Smooth muscle cell (in vitro differentiated cells): Measurements from ENCODE around the gene KCNMB3. TPM values are rescaled to one million over a fixed set of nuclear protein-coding genes. Genes with fewer than 3 reads are reported as not detected.

Experiments used
- DNase-seq: peaks from one replicate; lab custom pipeline; 2025; ENCODE audit not compliant: unreplicated experiment; lab: John Stamatoyannopoulos, UW
- H2AFZ ChIP-seq: fragments of 200-600 bp; sonication (generic); 2 replicates; pipeline ENCODE4 v1.6.0; 2016; ENCODE audit warnings: antibody characterized with exemption, low read depth, mild to moderate bottlenecking
- H3F3A ChIP-seq: fragments of 200-600 bp; sonication (generic); 2 replicates; pipeline ENCODE4 v1.6.0; 2017; ENCODE audit warnings: antibody characterized with exemption, low read depth
- H3K27ac ChIP-seq: fragments of 200-600 bp; sonication (generic); 2 replicates; pipeline ENCODE4 v1.5.1; 2016; ENCODE audit warnings: low read depth, mild to moderate bottlenecking
- H3K27me3 ChIP-seq: fragments of 200-600 bp; sonication (generic); 2 replicates; pipeline ENCODE4 v1.6.1; 2016; ENCODE audit warnings: low read depth, mild to moderate bottlenecking
- H3K36me3 ChIP-seq: fragments of 200-600 bp; sonication (generic); 2 replicates; pipeline ENCODE4 v1.5.1; 2016; ENCODE audit warnings: low read depth
- H3K4me1 ChIP-seq: fragments of 200-600 bp; sonication (generic); 2 replicates; pipeline ENCODE4 v1.5.1; 2016; ENCODE audit warnings: low read depth
- H3K4me2 ChIP-seq: fragments of 200-600 bp; sonication (generic); 2 replicates; pipeline ENCODE4 v1.6.0; 2016; ENCODE audit warnings: mild to moderate bottlenecking
- H3K4me3 ChIP-seq: fragments of 200-600 bp; sonication (generic); 2 replicates; pipeline ENCODE4 v1.5.1; 2016; ENCODE audit warnings: mild to moderate bottlenecking
- H3K79me2 ChIP-seq: fragments of 200-600 bp; sonication (generic); 2 replicates; pipeline ENCODE4 v1.6.0; 2016; ENCODE audit warnings: low read depth, mild to moderate bottlenecking
- H3K9ac ChIP-seq: fragments of 200-600 bp; sonication (generic); 2 replicates; pipeline ENCODE4 v1.6.0; 2016; ENCODE audit warnings: low read depth
- H3K9me3 ChIP-seq: fragments of 200-600 bp; sonication (generic); replicated peaks from 2 replicates; pipeline ENCODE4 v1.5.1; 2016; ENCODE audit warnings: low read depth
- H4K20me1 ChIP-seq: fragments of 200-600 bp; sonication (generic); 2 replicates; pipeline ENCODE4 v1.6.0; 2016; ENCODE audit warnings: low read depth
- WGBS: methylation state at CpG from one replicate; pipeline ENCODE4 v1.1.7; 2016; ENCODE audit warnings: low lambda C conversion rate; 5-methylcytosine and 5-hydroxymethylcytosine counted together
- polyA plus RNA-seq: library from polyadenylated mRNA; unstranded; fragments of >200 nt; fragmentation: Nextera tagmentation; extraction: Ambion mirVana; gene quantifications from 2 replicates; pipeline ENCODE4 v1.2.1, GENCODE V29; 2016
- total RNA-seq: library from RNA; depleted of rRNA; stranded (reverse); fragments of >200 nt; gene quantifications from 2 replicates; pipeline ENCODE4 v1.2.3, GENCODE V29; 2014
- TF ChIP-seq, protein P1 (sequence below): fragments of 200-600 bp; sonication (generic); IDR thresholded peaks from 2 replicates; pipeline ENCODE4 v1.5.1; 2017; ENCODE audit warnings: borderline replicate concordance, mild to moderate bottlenecking, antibody characterized with exemption; ENCODE audit not compliant: insufficient read depth, poor library complexity, severe bottlenecking

Gene KCNMB3, protein sequence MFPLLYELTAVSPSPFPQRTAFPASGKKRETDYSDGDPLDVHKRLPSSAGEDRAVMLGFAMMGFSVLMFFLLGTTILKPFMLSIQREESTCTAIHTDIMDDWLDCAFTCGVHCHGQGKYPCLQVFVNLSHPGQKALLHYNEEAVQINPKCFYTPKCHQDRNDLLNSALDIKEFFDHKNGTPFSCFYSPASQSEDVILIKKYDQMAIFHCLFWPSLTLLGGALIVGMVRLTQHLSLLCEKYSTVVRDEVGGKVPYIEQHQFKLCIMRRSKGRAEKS
- total RNA-seq (0.49 and 2.3 TPM in 2 replicates), polyA plus RNA-seq (1.9 TPM in 1 of 2 replicates, not detected in the other)

DNA sequence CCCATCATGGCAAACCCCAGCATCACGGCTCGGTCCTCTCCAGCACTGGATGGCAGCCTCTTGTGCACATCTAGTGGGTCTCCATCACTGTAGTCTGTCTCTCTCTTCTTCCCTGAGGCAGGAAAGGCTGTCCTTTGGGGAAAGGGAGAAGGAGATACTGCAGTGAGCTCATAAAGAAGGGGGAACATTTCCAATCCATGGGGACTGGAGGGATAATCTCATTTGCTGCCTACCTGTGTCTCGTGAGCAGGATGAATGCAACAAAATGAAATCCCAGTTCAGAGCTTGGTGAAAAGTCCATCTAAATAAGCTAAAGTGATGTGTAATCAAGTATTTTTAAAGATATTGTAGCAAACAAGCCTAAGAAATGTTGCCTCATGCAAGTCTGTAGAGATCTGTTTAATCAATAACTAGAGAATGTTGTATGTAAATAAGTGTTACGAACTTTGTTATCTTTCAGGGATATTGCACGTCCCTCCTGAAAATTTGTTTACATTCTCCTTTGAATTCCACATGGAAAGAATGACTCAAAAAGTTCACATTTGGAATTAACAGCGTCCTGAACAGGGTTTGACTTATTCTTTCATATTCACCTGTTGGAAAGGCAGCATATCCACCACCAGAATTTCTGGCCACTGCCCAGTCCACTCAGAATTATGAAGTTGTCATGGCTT lies at the start of gene KCNMB3:
Gene KCNMB3 (minus strand): TSS at position 312 of the 674 bp plus-strand sequence. CDS start 124 bp downstream, at position 188.
- no peaks in the 10 kb centered on the region for H3K9me3 ChIP-seq
- TF ChIP-seq, protein P1, sequence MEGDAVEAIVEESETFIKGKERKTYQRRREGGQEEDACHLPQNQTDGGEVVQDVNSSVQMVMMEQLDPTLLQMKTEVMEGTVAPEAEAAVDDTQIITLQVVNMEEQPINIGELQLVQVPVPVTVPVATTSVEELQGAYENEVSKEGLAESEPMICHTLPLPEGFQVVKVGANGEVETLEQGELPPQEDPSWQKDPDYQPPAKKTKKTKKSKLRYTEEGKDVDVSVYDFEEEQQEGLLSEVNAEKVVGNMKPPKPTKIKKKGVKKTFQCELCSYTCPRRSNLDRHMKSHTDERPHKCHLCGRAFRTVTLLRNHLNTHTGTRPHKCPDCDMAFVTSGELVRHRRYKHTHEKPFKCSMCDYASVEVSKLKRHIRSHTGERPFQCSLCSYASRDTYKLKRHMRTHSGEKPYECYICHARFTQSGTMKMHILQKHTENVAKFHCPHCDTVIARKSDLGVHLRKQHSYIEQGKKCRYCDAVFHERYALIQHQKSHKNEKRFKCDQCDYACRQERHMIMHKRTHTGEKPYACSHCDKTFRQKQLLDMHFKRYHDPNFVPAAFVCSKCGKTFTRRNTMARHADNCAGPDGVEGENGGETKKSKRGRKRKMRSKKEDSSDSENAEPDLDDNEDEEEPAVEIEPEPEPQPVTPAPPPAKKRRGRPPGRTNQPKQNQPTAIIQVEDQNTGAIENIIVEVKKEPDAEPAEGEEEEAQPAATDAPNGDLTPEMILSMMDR: no peak
- no peak within 1 kb of the TSS for H3K9ac ChIP-seq
- no peaks in the 10 kb centered on the region for H3F3A ChIP-seq
- H3K4me2 ChIP-seq: no peak within 1 kb of the TSS
- H3K4me3 ChIP-seq: no peak within 1 kb of the TSS
- WGBS: 95% methylated on average over 6 of the region's 6 CpGs
- H3K27ac ChIP-seq: no peak within 1 kb of the TSS
- no peak within 1 kb of the TSS for H2AFZ ChIP-seq
- H3K36me3 ChIP-seq: no peaks in the 10 kb centered on the region
- H4K20me1 ChIP-seq: no peaks in the 10 kb centered on the region
- H3K27me3 ChIP-seq: no peaks in the 10 kb centered on the region
- no peaks in the 10 kb centered on the region for H3K79me2 ChIP-seq
- no peaks in the 10 kb centered on the region for H3K4me1 ChIP-seq
- no peak for DNase-seq

DNA sequence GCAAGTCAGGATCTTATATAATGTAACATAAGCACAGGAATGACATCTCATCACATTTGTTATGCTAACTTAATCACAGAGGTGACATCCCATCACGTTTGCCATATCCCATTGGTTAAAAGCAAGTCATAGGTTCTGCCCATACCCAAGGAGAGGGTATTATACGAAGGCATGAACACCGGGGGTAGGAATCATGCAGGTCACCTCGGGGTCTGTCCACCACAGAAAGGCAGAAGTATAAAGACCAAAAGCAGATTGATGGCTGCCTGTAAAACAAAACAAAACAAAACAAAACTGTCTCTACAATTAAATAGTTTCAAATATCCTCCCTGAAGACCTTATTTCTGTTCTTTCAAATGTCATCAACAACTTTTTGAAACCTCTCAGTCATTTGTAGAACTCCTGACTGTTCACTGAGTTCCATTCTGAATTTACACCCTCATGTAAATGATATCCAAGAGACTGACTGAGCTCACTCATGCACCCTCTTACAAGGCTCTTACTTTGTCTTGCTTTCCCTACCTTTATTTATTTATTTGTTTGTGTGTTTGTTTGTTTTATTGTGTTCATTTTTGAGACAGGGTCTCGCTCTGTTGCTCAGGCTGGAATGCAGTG lies 49.2 kb upstream of the KCNMB3 start:
- no peak for DNase-seq
- no peaks in the 10 kb centered on the region for H3K36me3 ChIP-seq
- no peak overlapping the region for H2AFZ ChIP-seq
- TF ChIP-seq, protein P1: no peak
- H3K4me1 ChIP-seq: no peaks in the 10 kb centered on the region
- no peak overlapping the region for H3K9ac ChIP-seq
- no peak overlapping the region for H3K4me2 ChIP-seq
- no peaks in the 10 kb centered on the region for H3K79me2 ChIP-seq
- H3K27me3 ChIP-seq: no peaks in the 10 kb centered on the region
- no peak overlapping the region for H3K4me3 ChIP-seq
- no peaks in the 10 kb centered on the region for H4K20me1 ChIP-seq
- 92% methylated on average over 5 of the region's 5 CpGs for WGBS
- H3K27ac ChIP-seq: no peak overlapping the region
- H3F3A ChIP-seq: no peaks in the 10 kb centered on the region
- no peaks in the 10 kb centered on the region for H3K9me3 ChIP-seq

DNA sequence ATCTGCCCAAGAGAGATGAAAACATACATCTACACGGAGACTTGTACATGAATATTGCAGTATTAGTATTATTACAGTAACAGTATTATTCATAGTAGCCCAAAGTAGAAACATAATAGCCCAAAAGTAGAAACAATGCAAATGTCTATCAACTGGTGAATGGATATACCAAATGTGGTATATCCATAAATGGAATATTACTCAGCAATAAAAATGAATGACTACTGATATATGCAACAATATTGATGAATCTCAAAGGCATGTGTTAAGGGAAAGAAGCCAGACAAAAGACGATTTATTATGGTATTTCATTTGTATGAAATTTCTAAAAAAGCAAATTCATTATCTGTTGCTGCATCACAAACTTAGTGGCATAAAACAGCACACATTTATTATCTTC lies 48.4 kb upstream of the KCNMB3 start:
- H3F3A ChIP-seq: no peaks in the 10 kb centered on the region
- no peaks in the 10 kb centered on the region for H3K79me2 ChIP-seq
- H3K4me3 ChIP-seq: no peak overlapping the region
- no peak overlapping the region for H3K4me2 ChIP-seq
- no peaks in the 10 kb centered on the region for H3K4me1 ChIP-seq
- no peak overlapping the region for H3K27ac ChIP-seq
- DNase-seq: no peak
- H2AFZ ChIP-seq: no peak overlapping the region
- H3K36me3 ChIP-seq: no peaks in the 10 kb centered on the region
- H3K9ac ChIP-seq: no peak overlapping the region
- WGBS: 86% methylated on average over 2 of the region's 2 CpGs
- peaks cover 4% of the 10 kb centered on the region for H3K27me3 ChIP-seq
- TF ChIP-seq, protein P1: no peak
- H4K20me1 ChIP-seq: no peaks in the 10 kb centered on the region
- H3K9me3 ChIP-seq: no peaks in the 10 kb centered on the region
